Parathyroid adenoma (tissue), 2 donors: ENCODE results near the gene SPN.
A peak's percentile ranks its signal among the peaks of the same experiment; 100 is the strongest.
"Not testable (repeated sequence)": the region's sequence is repeated elsewhere in the genome, so short reads cannot be mapped to it uniquely, and the experiment has no call there.

Experiments
- H2AFZ ChIP-seq: fragments of 300-600 bp; sonication (generic); one replicate; pipeline ENCODE4 v1.7.0; 2017; ENCODE audit warnings: antibody characterized with exemption, mild to moderate bottlenecking
- H3K27ac ChIP-seq: fragments of 300-600 bp; sonication (generic); one replicate; pipeline ENCODE4 v1.7.0; 2017
- H3K27me3 ChIP-seq: fragments of 300-600 bp; sonication (generic); one replicate; pipeline ENCODE4 v1.7.0; 2017; ENCODE audit warnings: low read length; ENCODE audit not compliant: control insufficient read depth, insufficient read depth
- H3K36me3 ChIP-seq: fragments of 300-600 bp; sonication (generic); one replicate; pipeline ENCODE4 v1.7.0; 2017; ENCODE audit warnings: low read length; ENCODE audit not compliant: control insufficient read depth, insufficient read depth
- H3K4me1 ChIP-seq: fragments of 300-600 bp; sonication (generic); one replicate; pipeline ENCODE4 v1.7.0; 2017; ENCODE audit warnings: control low read depth
- H3K4me2 ChIP-seq: fragments of 300-600 bp; sonication (generic); one replicate; pipeline ENCODE4 v1.7.0; 2017; ENCODE audit warnings: low read length
- H3K4me3 ChIP-seq: fragments of 300-600 bp; sonication (generic); one replicate; pipeline ENCODE4 v1.7.0; 2017; ENCODE audit warnings: low read depth, low read length
- H3K79me2 ChIP-seq: fragments of 300-600 bp; sonication (generic); one replicate; pipeline ENCODE4 v1.7.0; 2017; ENCODE audit warnings: control low read depth
- H3K9ac ChIP-seq: fragments of 300-600 bp; sonication (generic); one replicate; pipeline ENCODE4 v1.7.0; 2017; ENCODE audit warnings: mild to moderate bottlenecking
- H3K9me3 ChIP-seq: fragments of 300-600 bp; sonication (generic); one replicate; pipeline ENCODE4 v1.7.0; 2017; ENCODE audit warnings: low read length; ENCODE audit not compliant: control insufficient read depth
- TF ChIP-seq, protein P1 (sequence below): fragments of 300-600 bp; sonication (generic); IDR thresholded peaks from one replicate; pipeline ENCODE4 v1.7.0; 2017; ENCODE audit warnings: antibody characterized with exemption, mild to moderate bottlenecking
- donor health status: primary hyperparathyroidism.

SPN gene

DNA sequence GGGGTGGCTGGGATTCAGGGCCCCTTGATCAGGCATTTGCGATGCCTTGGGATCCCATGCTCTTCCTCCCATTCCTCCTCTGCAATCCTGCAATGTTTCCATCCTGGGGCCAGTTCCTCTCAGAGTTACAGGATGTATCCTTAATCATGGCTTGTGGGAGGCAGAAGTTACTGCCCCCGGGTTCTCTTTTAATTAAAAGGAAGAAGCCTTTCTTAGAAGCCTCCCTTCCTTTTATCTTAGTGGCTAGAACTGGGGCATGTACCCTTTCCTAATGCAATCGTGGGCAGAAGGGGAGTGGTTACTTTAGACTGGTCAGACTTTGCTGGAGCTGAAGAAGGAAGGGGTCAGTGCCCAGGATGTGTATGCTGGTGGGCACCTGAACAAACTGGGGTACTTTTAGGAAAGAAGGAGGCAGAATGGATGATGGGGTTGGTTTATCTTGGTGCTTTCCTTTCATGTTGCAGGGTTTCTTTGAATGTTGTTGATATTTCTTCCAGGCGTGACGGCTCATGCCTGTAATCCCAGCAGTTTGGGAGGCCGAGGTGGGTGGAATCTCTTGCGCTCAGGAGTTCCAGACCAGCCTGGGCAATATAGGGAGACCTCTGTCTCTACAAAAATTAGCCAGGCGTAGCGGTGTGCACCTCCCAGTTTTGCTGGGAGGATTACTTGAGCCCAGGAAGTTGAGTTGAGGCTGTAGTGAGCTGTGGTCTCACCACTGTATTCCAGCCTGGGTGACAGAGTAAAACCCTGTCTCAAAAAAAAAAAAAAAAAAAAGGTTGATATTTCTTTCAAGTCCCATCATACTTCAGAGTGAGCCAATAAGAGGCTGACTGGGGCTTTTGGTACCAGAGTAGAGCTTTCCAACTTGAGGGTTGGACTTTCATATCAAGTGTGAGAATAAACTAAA lies 13.2 kb upstream of the SPN start:
- Histone ChIP-seq H2AFZ (peak overlapping the region; percentile 5), H3K27me3 (no peaks in the 10 kb centered on the region), H3K27ac (no peak overlapping the region), H3K79me2 (no peaks in the 10 kb centered on the region), H3K4me2 (no peak overlapping the region), H3K4me1 (no peaks in the 10 kb centered on the region), H3K9ac (no peak overlapping the region), H3K9me3 (no peaks in the 10 kb centered on the region), H3K36me3 (no peaks in the 10 kb centered on the region), H3K4me3 (no peak overlapping the region)
- TF ChIP-seq, protein P1, sequence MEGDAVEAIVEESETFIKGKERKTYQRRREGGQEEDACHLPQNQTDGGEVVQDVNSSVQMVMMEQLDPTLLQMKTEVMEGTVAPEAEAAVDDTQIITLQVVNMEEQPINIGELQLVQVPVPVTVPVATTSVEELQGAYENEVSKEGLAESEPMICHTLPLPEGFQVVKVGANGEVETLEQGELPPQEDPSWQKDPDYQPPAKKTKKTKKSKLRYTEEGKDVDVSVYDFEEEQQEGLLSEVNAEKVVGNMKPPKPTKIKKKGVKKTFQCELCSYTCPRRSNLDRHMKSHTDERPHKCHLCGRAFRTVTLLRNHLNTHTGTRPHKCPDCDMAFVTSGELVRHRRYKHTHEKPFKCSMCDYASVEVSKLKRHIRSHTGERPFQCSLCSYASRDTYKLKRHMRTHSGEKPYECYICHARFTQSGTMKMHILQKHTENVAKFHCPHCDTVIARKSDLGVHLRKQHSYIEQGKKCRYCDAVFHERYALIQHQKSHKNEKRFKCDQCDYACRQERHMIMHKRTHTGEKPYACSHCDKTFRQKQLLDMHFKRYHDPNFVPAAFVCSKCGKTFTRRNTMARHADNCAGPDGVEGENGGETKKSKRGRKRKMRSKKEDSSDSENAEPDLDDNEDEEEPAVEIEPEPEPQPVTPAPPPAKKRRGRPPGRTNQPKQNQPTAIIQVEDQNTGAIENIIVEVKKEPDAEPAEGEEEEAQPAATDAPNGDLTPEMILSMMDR, result no peak

DNA sequence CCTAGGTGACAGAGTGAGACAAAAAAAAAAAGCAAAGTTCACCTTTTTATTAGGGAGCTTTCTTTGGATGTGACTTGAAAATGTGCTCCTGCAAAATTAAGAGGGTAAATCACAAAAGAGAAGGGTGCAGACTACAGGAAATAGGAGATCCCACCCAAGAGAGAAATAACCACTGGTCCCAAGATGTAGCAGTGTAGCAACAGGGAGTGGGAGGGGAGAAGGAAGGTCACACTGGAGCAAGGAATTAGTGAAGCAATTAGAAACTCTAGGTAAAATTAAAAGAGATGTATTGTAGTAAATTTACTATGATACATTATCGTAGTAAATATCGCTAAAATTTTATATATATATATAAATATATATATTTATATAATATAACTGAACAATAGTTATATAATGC lies 12.3 kb upstream of the SPN start:
- Histone ChIP-seq H3K4me1 (no peaks in the 10 kb centered on the region), H3K27ac (no peak overlapping the region), H2AFZ (no peak overlapping the region), H3K9me3 (no peaks in the 10 kb centered on the region), H3K9ac (no peak overlapping the region), H3K27me3 (no peaks in the 10 kb centered on the region), H3K4me2 (no peak overlapping the region), H3K79me2 (no peaks in the 10 kb centered on the region), H3K4me3 (no peak overlapping the region), H3K36me3 (no peaks in the 10 kb centered on the region)
- TF ChIP-seq, protein P1, result no peak

DNA sequence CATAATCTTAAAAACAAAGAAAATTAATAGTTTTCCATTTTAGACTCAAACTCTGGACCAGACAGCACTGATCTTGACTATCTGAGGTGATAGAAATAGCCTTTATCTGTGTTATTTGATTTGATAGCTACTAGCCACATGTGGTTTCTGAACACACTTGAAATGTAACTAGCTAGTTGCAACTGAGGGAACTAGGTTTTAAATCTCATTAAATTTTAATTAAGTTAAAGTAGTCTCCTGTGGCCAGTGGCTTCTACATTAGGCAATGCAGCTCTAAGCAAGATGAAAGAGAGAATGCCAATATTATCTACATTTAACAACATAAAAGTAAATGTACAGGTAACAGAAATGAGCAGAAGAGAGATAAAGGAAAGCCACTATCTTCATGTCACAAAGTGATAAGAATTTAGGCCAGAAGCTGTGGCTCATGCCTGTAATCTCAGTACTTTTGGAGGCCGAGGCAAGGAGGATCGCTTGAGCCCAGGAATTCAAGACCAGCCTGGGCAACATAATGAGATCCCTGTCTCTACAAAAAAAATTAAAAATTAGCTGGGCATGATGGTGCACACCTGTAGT lies 11.2 kb upstream of the SPN start:
- TF ChIP-seq, protein P1, result no peak
- Histone ChIP-seq H3K9ac (no peak overlapping the region), H3K4me1 (no peaks in the 10 kb centered on the region), H3K27me3 (no peaks in the 10 kb centered on the region), H3K27ac (no peak overlapping the region), H3K9me3 (no peaks in the 10 kb centered on the region), H3K36me3 (no peaks in the 10 kb centered on the region), H3K4me2 (no peak overlapping the region), H3K4me3 (no peak overlapping the region), H2AFZ (no peak overlapping the region), H3K79me2 (no peaks in the 10 kb centered on the region)

DNA sequence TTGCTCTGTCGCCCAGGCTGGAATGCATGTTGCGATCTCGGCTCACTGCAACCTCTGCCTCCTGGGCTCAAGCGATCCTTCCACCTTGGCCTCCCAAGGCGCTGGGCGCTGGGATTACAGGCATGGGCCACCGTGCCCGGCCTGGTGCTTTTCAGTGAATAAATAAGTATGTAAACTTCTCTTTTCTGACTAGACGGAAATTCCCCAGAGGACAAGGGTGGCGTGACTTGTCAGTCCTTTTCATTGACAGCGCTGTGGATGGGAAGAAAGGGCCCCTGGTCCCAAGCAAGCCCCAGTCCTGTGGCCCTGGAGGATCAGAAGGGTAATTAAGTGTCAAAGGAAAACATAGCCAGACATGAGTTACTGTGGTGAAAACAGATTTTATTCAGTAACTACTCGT lies 9.6 kb upstream of the SPN start:
- Histone ChIP-seq H3K4me3 (no peak overlapping the region), H3K4me1 (no peaks in the 10 kb centered on the region), H3K4me2 (no peak overlapping the region), H3K27me3 (no peaks in the 10 kb centered on the region), H3K9ac (no peak overlapping the region), H3K79me2 (no peaks in the 10 kb centered on the region), H3K36me3 (no peaks in the 10 kb centered on the region), H3K27ac (no peak overlapping the region), H3K9me3 (no peaks in the 10 kb centered on the region), H2AFZ (no peak overlapping the region)
- TF ChIP-seq, protein P1, result no peak

DNA sequence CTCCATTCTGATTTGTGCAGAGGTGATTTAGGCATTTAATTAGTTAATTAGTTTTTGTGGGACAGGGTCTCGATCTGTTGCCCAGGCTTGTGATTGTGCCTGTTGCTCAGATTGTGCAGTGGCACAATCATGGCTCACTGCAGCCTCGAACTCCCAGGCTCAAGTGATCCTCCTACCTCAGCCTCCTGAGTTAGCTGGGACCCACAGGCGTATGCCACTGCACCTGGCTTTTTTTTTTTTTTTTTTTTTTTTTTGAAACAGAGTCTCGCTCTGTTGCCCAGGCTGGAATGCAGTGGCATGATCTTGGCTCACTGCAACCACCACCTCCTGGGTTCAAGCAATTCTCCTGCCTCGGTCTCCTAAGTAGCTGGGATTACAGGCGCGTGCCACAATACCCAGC lies 9.2 kb upstream of the SPN start:
- not testable (repeated sequence) for H3K4me3 ChIP-seq, H3K4me2 ChIP-seq, H3K27me3 ChIP-seq, H3K36me3 ChIP-seq, H3K9ac ChIP-seq, H3K4me1 ChIP-seq, H3K79me2 ChIP-seq, H3K9me3 ChIP-seq, H2AFZ ChIP-seq, H3K27ac ChIP-seq
